K562 (cell line): Measurements from ENCODE around the gene SRPK1. TPM values are rescaled to one million over a fixed set of nuclear protein-coding genes. Genes with fewer than 3 reads are reported as not detected.

Experiments
- DNMT1 ChIP-seq: fragments of 450-650 bp; IDR thresholded peaks from 2 replicates; pipeline ENCODE4 v1.6.1; 2016; ENCODE audit warnings: antibody characterized with exemption, mild to moderate bottlenecking
- ELF1 ChIP-seq: fragments of 200-800 bp; sonication (Bioruptor generic); IDR thresholded peaks from 2 replicates; pipeline ENCODE4 v1.6.1; 2016; ENCODE audit warnings: missing genetic modification characterization, missing compliant biosample characterization
- NBN ChIP-seq: fragments of 450-650 bp; IDR thresholded peaks from 2 replicates; pipeline ENCODE4 v1.6.1; 2016; ENCODE audit warnings: low read depth, mild to moderate bottlenecking
- NRF1 ChIP-seq, 2 experiments: fragments of 450-650 bp; IDR thresholded peaks in 1 of 2; conservative IDR thresholded peaks in 1 of 2; 2 replicates each; pipeline ENCODE4 v1.6.1; 2014; ENCODE audit warnings: mild to moderate bottlenecking in 2 of 2
- PRDM10 ChIP-seq: fragments of 450-650 bp; IDR thresholded peaks from 2 replicates; pipeline ENCODE4 v1.6.1; 2018; ENCODE audit not compliant: partially characterized antibody
- RAD51 ChIP-seq: fragments of 450-650 bp; IDR thresholded peaks from 2 replicates; pipeline ENCODE4 v1.7.1; 2016; ENCODE audit warnings: low read depth, mild to moderate bottlenecking, borderline replicate concordance
- SUPT5H ChIP-seq: fragments of 450-650 bp; IDR thresholded peaks from 2 replicates; pipeline ENCODE4 v1.6.1; 2016
- THRAP3 ChIP-seq: fragments of 450-650 bp; IDR thresholded peaks from 2 replicates; pipeline ENCODE4 v1.6.1; 2016; ENCODE audit warnings: mild to moderate bottlenecking, inconsistent platforms, borderline replicate concordance
- TRIM24 ChIP-seq, 2 experiments: fragments of 450-650 bp; IDR thresholded peaks; 2 replicates each; pipeline ENCODE4 v1.6.1; 2016
- XRCC4 ChIP-seq: IDR thresholded peaks from one replicate; pipeline ENCODE4 v1.6.1; 2011; ENCODE audit not compliant: insufficient read depth, insufficient read length; ENCODE audit errors: extremely low read depth
- XRCC5 ChIP-seq: fragments of 200-400 bp; formaldehyde crosslinking; IDR thresholded peaks from 2 replicates; pipeline ENCODE4 v1.6.1; 2017; ENCODE audit warnings: low read depth, mild to moderate bottlenecking, low read length
- ZFPM2 ChIP-seq: fragments of 250-450 bp; sonication (Bioruptor Pico); IDR thresholded peaks from 2 replicates; pipeline ENCODE4 v1.5.1; 2022; ENCODE audit warnings: mild to moderate bottlenecking
- ZNF12 ChIP-seq: sonication (generic); formaldehyde crosslinking; IDR thresholded peaks from 2 replicates; pipeline ENCODE4 v1.4.0; 2020; ENCODE audit warnings: mild to moderate bottlenecking, missing genetic modification reagents
- ZNF263 ChIP-seq: sonication (generic); formaldehyde crosslinking; IDR thresholded peaks from 2 replicates; pipeline ENCODE4 v1.8.0; 2022; ENCODE audit warnings: mild to moderate bottlenecking, missing genetic modification reagents, borderline replicate concordance
- ZNF609 ChIP-seq: sonication (generic); formaldehyde crosslinking; IDR thresholded peaks from 2 replicates; pipeline ENCODE4 v1.8.1; 2023; ENCODE audit warnings: missing genetic modification reagents, mild to moderate bottlenecking, borderline replicate concordance
- polyA plus RNA-seq, 8 experiments: library from polyadenylated mRNA; depleted of rRNA in 4 of 8; stranded (reverse) in 5 of 8; unstranded in 3 of 8; fragments of >200 nt; fragmentation: Nextera tagmentation in 2 of 8; fragmentation: Illumina TruSeq in 1 of 8; extraction: Ambion mirVana in 2 of 8; extraction: Trizol in 1 of 8; gene quantifications; 2 replicates each; pipeline versions ENCODE4 v1.2.1 to v1.2.3, GENCODE V29; 2011 to 2014; ENCODE audit warnings: inconsistent platforms in 1 of 8, missing spikeins in 1 of 8
- total RNA-seq, 7 experiments: library from RNA; depleted of rRNA in 6 of 7; stranded (reverse); fragments of >200 nt in 6 of 7; fragmentation: Illumina TruSeq in 2 of 7; extraction: Trizol in 2 of 7; gene quantifications; 2 replicates each; pipeline versions ENCODE4 v1.2.1 to v1.2.3, GENCODE V29; 2011 to 2021; ENCODE audit warnings: low replicate concordance in 1 of 7
- TF ChIP-seq, protein P1 (sequence below): fragments of 250-450 bp; sonication (Bioruptor Pico); IDR thresholded peaks from 2 replicates; pipeline ENCODE4 v1.4.0; 2020; ENCODE audit warnings: borderline replicate concordance

SRPK1 gene
- total and polyA plus RNA-seq, 9 of the 15 experiments (the other 6 are each of a cell fraction or from before 2014, with no cell fraction given): 99.6 to 185 (median 159) TPM

DNA sequence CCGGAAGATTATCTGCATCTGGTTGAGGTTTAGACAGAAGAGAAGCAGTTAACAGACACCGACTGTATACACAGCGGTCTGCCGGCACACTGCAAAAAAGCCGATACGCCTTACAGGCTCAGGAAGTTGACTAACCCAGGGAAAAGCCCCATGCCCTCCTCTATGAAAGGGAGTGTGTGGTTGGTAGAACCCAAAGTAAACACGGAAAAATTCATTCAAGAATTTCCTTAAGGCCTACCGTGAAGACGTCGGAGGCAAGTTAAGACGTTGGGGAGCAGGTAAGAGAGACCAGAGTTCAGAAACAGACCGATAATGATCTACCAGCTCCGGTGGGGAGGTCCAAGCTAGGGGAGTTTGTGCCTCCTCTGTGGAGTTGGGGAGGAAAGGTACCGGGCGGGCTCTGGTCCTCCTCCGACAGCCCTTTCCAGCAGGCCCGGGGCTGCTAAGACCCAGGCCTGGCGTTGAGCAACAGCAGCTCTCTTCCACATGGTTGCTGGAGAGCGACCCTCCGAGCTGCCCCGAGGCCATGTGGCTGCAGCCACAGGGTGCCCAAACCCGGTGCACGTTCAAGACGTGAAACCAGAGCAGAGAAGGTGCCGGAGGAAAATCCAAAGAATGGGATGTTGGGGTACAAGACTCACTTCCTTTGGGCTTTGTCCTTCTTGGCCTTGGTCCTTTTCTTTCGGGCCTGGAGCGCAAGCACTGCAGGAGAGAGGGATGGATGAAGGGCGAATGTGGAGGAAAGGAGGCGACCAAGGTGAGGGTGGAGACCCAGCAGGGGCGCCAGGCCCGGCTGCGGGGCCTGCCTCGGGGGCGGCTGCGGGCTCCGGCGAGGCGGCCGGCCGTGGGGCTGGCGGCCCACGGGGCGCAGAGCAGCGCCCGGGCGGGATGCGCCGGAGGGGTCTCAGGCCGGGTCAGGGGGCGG is 809 bp downstream of the SRPK1 start (continued):
- TF ChIP-seq ZNF609 (CRISPR knock-in tag) (no peak), DNMT1 (no peak), SUPT5H (no peak), ZFPM2 (CRISPR knock-in tag) (no peak), RAD51 (no peak), PRDM10 (peak; percentile 76), ZNF263 (CRISPR knock-in tag) (0 out of 2 replicates have a peak, but pooled peaks have one; percentile 2), ZNF12 (CRISPR knock-in tag) (peak; percentile 11; the same call in 1 of the 2 replicates), TRIM24 (IDR thresholded peaks at IDR 0.05) (no peak), XRCC5 (peak; percentile 55; the same call in 1 of the 2 replicates), ELF1 (no peak), NBN (no peak), THRAP3 (no peak), NRF1 (conservative IDR thresholded peaks at IDR 0.05 in 1 of 2, IDR thresholded peaks at IDR 0.05 in 1 of 2) (peak in 1 of 2 experiments; percentile 12; a peak in 1 of 4 replicates), XRCC4 (no peak)
- TF ChIP-seq, protein P1, sequence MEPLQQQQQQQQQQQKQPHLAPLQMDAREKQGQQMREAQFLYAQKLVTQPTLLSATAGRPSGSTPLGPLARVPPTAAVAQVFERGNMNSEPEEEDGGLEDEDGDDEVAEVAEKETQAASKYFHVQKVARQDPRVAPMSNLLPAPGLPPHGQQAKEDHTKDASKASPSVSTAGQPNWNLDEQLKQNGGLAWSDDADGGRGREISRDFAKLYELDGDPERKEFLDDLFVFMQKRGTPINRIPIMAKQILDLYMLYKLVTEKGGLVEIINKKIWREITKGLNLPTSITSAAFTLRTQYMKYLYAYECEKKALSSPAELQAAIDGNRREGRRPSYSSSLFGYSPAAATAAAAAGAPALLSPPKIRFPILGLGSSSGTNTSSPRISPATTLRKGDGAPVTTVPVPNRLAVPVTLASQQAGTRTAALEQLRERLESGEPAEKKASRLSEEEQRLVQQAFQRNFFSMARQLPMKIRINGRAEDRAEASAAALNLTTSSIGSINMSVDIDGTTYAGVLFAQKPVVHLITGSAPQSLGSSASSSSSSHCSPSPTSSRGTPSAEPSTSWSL (CRISPR knock-in tag): no peak
